Adrenal gland (tissue), 5 donors: ENCODE data around the gene GOLT1A.

Source experiments
- POLR2A ChIP-seq, 2 donors: fragments of 450-650 bp; IDR thresholded peaks; one replicate each; pipeline ENCODE4 v1.6.1; 2017; ENCODE audit warnings: antibody characterized with exemption in 2 of 2, mild to moderate bottlenecking in 2 of 2, moderate library complexity in 1 of 2
- TF ChIP-seq, protein P1 (sequence below), 6 experiments: fragments of 450-650 bp in 4 of 6; fragments of 200-600 bp in 2 of 6; sonication (generic) in 1 of 6; IDR thresholded peaks; 1 replicate in 5 of 6; 2 replicates in 1 of 6; pipeline versions ENCODE4 v1.5.1 to v1.8.0; 2016 to 2021; ENCODE audit warnings: antibody characterized with exemption in 6 of 6, mild to moderate bottlenecking in 2 of 6, moderate library complexity in 1 of 6
- donor health status: DM: no; HTN: no; CAD: no.

DNA sequence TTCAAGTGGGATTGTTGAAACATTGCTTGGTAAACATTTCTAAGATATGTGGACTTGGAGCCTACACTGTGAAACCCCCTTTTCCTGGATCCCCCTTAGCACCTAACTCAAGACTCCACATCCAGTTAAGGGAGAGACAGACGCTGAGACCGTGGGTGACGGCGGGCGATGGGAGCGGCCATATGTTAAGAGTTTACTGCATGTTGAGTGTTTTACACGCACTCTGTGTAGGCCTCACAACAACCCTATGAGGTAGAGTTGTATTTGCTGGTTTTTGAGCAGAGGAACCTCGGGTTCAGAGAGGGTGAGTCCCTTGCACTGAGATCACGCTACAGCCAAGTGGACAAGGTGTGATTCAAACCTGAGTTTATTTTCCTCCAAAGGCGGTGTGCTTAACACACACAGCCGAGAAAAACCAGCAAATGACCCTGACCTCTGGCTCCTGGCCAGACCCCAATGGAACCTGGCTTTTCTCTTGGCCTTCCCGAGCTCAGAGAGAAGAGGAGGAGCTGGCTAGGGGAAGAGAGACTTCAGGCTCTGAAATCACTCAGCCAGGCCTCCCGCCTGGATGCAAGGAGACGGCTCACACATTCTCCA lies 46.9 kb upstream of the GOLT1A start:
- TF ChIP-seq POLR2A (IDR thresholded peaks at IDR 0.05) = no peak
- TF ChIP-seq, protein P1, sequence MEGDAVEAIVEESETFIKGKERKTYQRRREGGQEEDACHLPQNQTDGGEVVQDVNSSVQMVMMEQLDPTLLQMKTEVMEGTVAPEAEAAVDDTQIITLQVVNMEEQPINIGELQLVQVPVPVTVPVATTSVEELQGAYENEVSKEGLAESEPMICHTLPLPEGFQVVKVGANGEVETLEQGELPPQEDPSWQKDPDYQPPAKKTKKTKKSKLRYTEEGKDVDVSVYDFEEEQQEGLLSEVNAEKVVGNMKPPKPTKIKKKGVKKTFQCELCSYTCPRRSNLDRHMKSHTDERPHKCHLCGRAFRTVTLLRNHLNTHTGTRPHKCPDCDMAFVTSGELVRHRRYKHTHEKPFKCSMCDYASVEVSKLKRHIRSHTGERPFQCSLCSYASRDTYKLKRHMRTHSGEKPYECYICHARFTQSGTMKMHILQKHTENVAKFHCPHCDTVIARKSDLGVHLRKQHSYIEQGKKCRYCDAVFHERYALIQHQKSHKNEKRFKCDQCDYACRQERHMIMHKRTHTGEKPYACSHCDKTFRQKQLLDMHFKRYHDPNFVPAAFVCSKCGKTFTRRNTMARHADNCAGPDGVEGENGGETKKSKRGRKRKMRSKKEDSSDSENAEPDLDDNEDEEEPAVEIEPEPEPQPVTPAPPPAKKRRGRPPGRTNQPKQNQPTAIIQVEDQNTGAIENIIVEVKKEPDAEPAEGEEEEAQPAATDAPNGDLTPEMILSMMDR (IDR thresholded peaks at IDR 0.05) = no peak
